ENCODE data around the gene MPZL1.

MPZL1 gene

DNA sequence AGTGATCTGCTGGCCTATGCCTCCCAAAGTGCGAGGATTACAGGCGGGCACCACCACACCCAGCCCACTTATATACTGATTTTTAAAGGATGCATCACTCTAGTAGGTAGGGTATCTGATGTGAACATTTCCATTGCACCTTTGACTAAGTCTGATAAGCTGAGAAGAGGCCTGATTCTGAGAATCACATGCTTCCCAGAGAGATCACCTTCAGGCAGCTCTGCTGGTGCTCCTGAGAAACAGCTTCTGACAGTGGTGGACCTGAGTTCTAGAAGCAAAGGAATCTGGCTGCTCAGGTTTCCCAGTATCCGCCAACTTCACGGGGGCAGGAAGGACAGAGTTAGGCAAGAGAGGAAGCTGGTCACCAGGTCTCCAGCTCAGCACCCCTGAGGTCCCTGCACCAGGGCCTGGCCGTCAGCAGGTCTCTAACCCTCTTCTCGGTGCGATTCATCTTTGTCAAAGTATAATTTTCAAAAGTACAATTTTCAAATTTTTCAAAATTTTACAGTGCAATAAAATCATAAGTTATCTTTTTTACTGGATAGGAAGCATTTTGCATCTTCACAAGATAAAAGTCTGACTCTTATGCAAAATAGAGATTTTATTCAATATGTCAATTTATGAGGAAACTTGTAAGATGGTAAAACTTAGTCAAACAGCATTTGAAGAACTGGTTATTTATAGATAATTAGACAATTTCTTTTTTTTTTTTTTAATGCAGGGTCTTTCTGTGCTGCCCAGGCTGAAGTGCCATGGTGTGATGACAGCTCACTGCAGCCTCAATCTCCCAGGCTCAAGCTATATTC lies 25.8 kb upstream of the MPZL1 start:
- no peak for DNase-seq (ENCODE audit: low read depth, low spot score)

DNA sequence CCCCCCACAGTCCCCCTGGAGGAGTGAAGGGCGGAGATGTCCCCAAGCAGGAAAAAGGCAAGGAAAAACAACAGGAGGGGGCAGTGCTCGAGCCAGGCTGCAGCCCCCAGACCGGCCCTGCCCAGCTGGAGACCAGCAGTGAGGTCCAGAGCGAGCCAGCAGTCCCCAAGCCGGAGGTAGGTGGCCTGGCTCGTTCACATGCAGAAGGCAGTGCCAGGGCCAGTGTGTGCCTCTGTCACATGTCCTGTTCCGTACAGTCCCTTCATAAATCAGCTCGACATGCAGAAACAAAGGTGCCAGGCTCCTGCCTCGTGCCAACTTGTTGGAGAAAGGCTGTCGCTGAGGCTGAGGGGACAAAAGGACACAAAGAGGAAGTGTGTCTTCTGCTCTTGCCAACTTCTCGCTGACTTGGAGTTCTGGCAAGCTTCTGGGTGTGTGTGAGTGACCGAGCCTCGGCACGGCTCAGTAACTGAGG lies 24.1 kb upstream of the MPZL1 start:
- no peak for DNase-seq (ENCODE audit: low read depth, low spot score)

GRCh38 chr1:167698313-167698712 lies 23.5 kb upstream of the MPZL1 start:
- no peak for DNase-seq (ENCODE audit: low read depth, low spot score)

DNA sequence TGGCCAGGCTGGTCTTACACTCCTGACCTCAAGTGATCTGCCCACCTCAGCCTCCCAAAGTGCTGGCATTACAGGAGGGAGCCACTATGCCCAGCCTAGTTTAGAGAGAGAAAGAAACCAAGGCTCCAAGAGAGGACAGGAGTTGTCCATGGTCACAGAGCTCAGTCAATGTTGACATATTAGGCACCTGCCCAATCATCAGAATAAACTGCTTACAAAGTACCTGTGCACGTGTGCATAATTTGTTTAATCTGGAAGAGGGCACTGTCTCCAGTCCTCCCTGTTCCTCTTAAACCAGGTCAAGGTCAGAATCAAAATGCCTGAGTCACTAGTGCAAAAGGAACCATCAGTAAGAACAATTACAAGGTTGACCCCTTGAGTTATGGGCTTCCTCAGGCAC lies 20.3 kb upstream of the MPZL1 start:
- DNase-seq (ENCODE audit: low read depth, low spot score), result no peak

DNA sequence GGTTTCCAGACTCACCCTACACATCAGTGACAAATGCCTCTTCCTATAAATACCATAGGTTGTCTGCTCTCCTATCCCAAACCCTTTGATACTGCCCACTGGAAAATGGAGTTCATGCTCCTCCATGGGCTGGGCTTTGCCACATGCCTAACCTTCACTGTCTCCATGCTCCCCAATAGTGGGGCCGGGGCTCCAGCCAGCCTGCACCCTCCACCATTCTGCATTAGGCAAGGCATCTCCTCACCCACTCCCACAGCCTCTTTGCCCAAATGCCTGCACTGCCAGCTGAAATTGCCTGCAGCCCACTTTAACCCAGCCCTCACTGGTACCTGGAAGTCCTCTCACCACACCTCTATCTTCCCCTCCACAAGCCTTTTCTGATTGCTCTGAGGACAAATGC lies 18.2 kb upstream of the MPZL1 start:
- DNase-seq (ENCODE audit: low read depth, low spot score), result no peak

DNA sequence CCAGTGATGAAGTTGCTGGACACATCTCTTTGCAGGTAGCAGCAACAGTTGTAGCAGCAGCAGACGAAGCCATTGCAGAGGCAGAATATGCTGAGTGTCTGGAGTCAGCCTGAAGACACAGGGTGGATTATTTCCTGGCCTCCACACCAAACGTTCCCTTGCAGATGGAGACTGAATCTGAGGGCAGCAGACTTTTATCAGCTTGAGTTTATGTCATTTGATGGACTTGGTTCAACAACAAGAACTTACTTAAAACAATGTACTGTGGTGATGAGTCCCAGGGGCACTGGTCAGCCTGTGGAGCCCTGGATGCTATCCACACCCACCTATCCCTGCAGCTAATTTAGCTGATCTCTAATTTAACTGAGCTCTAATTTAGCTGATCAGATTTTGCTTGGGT lies 17.1 kb upstream of the MPZL1 start:
- DNase-seq (ENCODE audit: low read depth, low spot score), result no peak

- DNase-seq (ENCODE audit: low read depth, low spot score), result no peak
Measured at GRCh38 chr1:167705250-167705649, 16.5 kb upstream of the MPZL1 start.

- DNase-seq (ENCODE audit: low read depth, low spot score), result no peak
Measured at GRCh38 chr1:167706363-167706762, 15.4 kb upstream of the MPZL1 start.

DNA sequence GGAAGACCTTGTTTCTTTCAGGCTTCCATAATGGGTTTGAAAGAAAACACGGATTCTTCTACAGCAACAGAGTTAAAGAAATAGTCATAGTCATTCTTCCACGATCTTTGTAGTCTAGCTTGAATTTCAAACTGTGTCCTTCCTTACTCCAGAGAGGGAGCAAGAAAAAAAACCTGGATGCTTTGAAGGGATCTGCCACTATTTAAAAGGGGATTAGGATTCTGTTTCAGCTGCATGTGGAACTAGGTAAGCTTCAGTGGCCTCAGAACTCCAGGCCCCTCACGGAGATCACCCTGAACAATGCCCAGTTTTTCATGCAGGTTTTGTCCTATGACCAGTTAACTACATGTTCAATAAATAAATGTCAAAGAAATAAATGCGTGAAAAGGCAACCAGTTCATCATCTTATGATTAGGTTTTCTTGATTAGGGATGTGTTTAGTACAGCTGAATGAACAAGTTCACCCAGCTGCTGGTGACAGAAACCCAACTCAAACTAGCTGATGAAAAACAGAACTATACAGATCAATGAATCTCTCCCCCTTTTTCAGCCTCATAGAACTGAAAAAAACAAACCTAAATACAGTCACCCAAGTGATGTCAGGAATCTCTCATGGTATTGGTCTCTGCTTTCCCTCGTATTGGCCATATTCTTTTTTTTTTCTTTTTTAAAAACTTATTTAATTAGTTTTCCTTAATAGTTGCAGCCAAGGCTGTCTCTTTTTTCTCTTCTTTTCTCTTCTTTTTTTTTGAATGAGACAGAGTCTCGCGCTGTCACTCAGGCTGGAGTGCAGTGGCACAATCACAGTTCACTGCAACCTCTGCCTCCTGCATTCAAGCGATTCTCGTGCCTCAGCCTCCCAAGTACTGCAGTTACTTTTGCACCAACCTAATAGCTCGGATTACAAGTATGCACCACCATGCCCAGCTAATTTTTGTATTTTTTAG lies 14.6 kb upstream of the MPZL1 start:
- DNase-seq (ENCODE audit: low read depth, low spot score), result no peak

GRCh38 chr1:167707942-167708341 lies 13.8 kb upstream of the MPZL1 start:
- no peak for DNase-seq (ENCODE audit: low read depth, low spot score)

DNA sequence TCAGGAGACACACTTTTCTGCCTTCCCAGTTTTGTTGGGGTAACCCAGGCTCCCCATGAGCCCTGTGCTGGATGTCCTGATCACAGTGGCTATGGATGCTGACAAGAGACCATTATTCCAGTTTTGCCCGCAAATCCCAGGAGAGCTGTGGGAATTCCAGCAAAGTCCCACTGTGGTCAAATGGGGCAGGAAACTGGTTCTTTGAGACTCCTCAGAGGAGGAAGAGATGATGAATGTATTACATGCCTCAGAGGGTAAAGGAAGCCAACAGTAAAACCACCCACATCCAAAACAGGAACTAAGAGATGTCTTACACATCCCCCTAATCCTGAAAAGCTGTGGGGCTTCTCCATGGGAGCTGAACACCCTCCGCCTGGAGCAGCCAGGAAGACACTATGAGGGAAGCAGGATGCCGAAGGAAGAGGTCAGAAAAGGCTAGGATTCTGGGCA lies 12.8 kb upstream of the MPZL1 start:
- no peak for DNase-seq (ENCODE audit: low read depth, low spot score)

DNA sequence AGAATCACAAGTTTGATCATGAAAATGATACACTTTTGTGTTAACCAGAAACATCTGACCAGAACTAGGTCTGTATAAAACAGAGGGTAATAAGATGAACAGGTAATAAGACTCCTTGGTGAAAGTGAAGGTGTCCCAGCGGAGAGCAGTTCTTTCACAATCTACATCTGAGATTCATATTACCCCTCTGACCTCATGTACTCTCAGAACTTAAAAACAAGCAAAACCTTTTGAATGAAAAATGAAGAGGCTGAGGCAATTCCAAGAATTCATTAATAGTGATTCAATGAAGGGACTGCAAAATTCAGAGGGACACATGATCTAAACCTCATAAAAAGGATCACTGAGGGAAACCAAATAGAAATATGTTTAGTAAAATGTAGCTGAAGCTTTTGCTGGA lies 10.9 kb upstream of the MPZL1 start:
- no peak for DNase-seq (ENCODE audit: low read depth, low spot score)

DNA sequence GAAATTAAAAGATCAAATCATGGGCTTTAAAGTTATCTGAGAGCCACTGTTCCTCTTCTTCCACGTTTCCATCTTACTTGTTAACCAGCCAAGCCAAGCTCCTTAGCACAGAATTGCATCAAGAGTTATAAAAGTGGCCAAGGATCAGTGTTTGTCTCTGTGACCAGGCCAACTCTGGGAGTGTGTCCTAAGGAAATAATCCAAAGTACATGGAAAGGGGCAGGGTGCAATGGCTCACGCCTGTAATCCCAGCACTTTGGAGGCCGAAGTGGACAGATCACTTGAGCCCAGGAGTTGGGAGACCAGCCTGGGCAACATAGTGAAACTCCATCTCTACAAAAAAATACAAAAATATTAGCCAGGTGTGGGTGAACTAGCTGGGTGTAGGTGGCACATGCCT lies 10.0 kb upstream of the MPZL1 start:
- no peak for DNase-seq (ENCODE audit: low read depth, low spot score)

DNA sequence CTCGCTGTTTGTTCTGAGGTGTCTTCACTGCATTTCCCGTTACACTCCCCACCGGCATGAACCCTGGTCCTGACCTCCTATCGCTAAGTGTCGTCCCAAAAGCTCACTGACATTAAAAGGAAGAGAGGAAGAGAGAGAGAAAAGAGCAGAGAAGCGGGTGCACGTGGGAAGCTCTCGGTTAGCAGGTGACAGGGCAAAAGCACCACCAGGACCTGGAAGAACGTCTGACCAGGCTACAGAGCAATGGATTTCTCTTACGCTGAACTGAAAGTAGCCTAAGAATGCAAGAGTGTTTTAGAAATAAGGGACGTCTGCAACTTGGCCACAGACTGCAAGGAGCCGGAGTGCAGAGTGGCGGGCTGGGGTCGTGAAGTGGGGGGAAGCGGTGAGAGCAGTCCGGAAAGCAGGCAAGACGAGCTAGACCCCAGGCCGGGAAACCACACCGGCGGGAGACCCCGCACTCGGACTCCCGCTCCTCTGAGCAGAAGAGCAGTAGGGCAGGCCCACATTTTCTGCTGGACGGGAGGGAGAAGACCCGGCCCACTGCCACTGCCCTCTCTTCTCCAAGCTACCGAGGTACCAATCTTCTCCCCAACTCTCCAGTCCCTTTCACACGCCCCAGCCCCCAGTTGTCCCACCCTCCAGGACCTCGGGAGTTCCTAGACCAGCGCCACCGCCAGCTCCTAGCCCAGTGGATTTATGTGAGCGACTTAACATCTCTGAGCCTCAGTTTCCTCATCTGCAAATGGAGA lies 8.3 kb upstream of the MPZL1 start:
- DNase-seq (ENCODE audit: low read depth, low spot score), result no peak

- peak; percentile 13 for DNase-seq (ENCODE audit: low read depth, low spot score)
Measured at GRCh38 chr1:167714098-167714438, 7.7 kb upstream of the MPZL1 start.

DNA sequence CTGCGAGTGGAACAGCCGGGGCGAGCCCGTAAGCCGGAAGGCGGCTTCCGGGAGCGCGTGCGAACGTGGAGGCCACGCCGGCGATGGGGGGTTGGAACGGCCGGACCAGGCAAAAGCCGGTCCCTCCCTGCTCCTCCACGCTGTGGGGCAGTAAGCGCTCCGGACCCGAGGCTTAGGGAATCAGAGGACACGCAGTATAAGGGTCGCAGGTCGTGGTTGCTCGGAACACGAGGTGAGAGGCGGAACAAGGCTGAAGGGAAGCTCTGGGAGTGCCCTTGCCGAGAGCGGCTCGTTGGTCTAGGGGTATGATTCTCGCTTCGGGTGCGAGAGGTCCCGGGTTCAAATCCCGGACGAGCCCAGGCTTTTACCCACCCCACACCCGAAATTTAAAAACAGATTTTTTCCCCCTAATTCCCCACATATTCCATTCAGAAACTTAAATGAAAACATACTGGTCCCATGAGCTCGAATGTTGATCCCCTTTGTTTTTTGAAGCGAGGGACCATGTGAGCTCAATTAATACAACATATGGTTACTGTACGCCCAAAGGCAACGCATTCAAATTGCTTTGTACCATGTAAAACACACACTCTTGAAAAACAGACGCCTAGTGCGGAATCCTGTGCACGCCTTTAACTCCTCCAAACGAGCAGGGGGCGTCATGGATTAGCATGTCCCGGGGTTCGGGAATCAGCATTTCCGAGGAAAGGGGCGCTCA lies 7.2 kb upstream of the MPZL1 start:
- DNase-seq (ENCODE audit: low read depth, low spot score), result peak; percentile 57

- peak; percentile 83 for DNase-seq (ENCODE audit: low read depth, low spot score)
Measured at GRCh38 chr1:167715157-167715999, 6.4 kb upstream of the MPZL1 start.

DNA sequence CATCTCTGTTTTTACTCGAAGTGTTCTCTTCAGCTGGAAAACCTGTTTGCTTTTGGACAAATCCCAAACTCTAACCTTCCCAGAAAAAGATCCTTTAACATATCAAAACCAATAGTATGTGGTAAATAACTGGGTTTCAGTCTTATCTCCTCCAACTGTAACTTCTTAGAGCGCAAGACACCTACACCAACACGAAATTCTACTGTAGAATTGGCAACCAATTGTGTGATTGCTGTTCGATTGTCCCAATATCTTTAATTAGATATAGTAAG lies 5.8 kb upstream of the MPZL1 start:
- DNase-seq (ENCODE audit: low read depth, low spot score), result no peak

DNA sequence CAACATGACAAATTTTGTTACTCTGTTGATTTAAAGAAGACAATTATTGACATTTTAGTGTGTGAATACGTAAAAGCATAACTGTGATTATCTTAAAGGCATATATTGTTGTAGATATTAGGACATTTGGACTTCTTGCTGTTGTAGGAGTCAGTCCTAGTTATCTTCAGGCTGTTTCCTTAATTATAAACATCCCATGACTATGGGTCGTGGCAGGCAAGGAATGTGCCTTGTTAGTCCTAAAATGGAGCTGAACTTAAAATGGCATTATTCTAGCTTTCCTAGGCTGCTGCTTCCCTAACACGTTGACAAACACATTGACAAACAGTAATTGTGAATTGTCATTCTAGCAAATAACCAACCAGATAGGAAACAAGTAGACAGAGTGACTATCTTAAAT lies 4.4 kb upstream of the MPZL1 start:
- no peak for DNase-seq (ENCODE audit: low read depth, low spot score)

- no peak for DNase-seq (ENCODE audit: low read depth, low spot score)
Measured at GRCh38 chr1:167718914-167719691, 2.7 kb upstream of the MPZL1 start.

All from smooth muscle cell of the brain vasculature (primary cell).